GM21515 (cell line): Measurements from ENCODE around the gene CKMT2.
"Not testable (repeated sequence)": the region's sequence is repeated elsewhere in the genome, so short reads cannot be mapped to it uniquely, and the experiment has no call there.

Experiments
- ATAC-seq: cut with Tn5 transposase; IDR thresholded peaks from one replicate; pipeline ENCODE4 v1.9.1; 2021; ENCODE audit not compliant: unreplicated experiment

CKMT2 gene

DNA sequence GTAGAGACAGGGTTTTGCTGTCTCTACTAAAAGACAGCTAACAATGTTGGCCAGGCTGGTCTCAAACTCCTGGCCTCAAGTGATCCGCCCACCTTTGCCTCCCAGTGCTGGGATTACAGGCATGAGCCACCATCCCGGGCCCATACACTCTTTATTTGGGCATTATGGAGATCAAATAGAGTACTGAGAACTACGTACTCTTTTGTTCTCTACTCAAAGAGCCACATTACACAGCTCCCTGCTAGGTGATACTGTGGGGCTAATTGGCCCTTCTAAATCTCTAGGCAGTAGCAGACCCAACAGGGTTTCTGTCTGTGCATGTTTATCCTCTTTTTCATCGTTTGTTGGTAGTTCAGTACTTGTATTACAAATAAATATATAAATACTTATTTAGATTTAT, 16.1 kb downstream of the CKMT2 start:
- no peak for ATAC-seq

DNA sequence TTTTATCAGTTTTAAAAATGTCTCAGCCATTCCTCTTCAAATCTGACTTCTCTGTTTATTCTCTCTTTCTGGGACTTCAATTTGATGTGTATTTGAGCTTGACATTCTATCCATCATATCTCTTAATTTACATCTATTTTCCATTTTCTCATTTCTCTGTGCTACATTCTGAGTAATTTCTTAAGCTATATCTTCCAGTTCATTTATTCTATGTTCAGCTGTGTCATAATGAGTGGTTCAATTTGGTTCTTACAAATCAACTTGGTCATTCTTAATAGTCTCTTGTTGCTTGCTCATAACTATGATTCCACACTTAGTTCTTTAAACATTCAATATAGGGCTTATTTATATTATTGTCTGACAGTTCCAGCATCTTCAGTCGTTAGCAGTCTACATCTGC, 16.9 kb downstream of the CKMT2 start:
- ATAC-seq, result no peak

DNA sequence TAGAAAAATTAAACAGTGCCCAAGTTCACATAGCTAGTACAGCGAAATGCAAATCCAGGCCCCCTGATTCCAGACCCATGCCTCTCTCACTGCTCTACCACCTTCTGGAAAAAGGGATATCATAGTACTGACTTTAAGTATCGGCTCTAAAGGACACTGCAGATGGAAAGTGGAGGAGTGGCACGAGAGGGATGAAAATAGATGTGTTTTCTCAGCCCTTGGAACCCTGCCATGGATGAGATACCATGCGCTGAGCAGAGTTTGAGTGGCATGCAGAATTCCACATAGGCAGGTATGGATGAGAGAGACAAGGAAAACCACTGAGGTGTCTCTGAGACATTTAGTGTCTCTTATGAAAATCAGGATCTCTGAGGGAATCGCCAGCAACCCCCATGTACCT, 18.8 kb downstream of the CKMT2 start:
- no peak for ATAC-seq

DNA sequence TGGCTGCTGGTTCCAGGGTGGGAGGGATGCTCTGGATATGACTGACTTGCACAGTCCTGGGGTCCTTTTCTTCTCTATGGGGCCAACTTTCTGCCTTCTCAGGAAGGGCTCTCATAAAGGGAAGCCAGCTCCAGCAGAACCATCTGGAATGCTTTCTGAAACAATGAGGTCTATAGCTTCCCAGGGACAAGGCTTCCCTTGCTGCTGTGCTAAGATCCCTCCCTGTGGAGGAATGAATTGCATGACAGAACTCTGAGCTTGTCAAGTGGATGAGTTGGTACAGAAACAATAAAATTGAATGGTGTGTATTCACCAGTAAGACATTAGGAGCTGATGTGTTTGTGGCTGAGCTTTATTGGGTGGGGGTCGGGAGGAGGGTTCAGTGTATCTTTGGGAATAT, 19.8 kb downstream of the CKMT2 start:
- ATAC-seq, result no peak

DNA sequence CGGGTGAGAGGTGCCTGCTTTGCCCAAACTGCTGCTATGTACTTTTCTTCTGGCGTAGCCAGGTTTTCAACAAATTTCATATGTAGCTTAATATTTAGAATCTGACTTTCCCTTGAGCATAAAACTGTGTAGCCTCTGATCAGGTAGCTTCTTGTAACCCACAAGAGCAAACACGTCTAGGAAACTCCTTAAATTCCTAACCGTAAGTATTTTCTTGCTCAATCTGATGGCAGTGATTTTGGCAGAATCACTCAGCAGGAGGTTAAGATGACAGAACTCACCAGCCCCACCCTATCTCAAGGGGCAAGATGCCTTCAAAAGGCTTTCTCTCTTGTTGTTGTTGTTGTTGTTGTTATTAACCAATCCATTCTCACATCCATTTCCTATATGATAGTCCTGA, 20.8 kb downstream of the CKMT2 start:
- ATAC-seq, result no peak

DNA sequence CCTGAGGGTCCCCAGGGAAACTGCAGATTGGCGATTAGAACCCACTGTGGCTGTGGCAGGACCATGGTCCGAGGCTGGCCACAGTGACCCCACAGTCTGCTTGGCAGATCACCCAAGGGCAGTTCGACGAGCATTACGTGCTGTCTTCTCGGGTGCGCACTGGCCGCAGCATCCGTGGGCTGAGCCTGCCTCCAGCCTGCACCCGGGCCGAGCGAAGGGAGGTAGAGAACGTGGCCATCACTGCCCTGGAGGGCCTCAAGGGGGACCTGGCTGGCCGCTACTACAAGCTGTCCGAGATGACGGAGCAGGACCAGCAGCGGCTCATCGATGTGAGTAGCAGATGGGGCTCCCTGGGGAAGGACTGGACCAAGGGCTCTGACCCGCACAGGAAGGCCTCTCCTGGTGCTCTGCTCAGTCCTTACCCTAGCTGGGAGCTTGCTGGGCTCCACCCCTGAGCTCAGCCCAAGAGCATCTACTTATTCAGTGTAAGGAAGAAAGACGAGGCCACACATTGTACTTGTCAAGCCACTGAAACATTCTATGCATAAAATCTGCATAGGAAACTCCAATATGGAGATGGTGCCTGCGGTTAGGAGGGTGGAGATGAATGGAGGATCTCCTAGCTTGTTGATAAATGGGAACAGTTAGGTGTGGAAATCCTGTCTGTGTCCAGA, 21.9 kb downstream of the CKMT2 start:
- no peak for ATAC-seq

DNA sequence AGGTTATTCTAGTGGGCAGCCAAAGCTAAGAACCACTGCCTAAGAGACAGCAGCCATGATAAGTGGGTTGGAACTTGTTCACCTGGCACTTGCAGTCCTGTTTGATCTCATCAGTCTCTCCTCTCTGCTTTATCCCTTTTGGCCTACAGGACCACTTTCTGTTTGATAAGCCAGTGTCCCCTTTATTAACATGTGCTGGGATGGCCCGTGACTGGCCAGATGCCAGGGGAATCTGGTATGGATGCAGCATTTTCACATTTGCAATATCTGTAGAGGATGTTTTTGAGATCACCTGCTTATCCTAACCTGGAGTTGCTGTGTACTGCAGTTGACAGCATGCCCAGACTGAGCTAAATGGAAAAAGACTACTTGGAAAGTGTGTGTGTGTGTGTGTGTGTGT, 23.6 kb downstream of the CKMT2 start:
- ATAC-seq, result no peak

DNA sequence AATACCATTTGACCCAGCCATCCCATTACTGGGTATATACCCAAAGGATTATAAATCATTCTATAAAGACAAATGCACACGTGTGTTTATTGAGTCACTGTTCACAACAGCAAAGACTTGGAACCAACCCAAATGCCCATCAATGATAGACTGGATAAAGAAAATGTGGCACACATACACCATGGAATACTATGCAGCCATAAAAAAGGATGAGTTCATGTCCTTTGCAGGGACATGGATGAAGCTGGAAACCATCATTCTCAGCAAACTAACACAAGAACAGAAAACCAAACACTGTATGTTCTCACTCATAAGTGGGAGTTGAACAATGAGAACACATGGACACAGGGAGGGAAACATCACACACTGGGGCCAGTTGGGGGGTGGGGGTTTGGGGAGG, 29.7 kb downstream of the CKMT2 start:
- not testable (repeated sequence) for ATAC-seq

DNA sequence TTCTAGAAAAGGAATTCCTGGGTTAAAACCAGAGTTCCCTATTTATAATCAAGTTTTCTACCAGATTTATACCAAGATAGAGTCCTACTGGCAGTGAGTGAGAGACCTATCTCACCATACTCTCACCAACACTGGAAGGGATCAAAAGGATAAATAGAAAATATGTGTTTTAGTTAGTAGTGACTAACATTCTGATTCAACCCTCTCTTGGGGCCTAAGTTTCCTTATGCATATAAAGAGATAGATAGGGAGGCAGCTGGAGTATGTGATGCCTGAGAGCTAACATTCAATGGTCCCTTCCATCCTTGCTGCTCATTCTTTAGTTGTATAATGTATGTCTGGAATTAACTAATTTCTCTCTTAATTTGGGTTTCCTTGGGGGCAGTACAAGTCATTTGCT, 32.0 kb downstream of the CKMT2 start:
- no peak for ATAC-seq

DNA sequence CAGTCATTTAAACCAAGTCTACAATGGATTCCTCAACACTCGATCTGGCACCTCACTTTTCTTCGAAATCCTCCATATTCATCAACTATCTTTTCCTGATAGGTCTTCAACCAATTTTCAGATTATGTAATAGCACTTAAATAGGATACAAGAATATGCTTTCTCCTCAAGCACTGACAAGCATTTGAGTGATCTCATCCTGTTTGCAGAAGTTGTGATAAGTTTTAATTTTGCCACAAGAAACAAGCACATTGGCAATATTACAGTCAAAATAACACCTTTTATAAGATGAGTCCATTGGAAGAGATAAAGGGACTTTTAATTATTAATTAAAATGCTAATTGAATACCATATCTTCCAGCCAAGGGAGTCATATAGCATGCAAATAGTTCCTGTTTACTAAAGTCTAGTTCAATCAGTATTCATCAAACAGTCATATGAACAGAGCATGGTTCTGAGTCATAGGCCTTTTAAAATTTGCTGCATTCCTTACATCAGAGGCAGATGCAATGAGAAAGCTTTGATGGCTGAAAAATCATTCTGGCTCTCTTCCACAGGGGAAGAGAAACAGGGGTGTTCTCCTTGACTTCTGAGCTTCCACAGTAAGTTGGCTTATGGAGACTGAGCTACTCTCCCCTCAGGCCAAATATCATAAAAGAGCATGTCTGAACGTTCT, 35.5 kb downstream of the CKMT2 start:
- no peak for ATAC-seq

DNA sequence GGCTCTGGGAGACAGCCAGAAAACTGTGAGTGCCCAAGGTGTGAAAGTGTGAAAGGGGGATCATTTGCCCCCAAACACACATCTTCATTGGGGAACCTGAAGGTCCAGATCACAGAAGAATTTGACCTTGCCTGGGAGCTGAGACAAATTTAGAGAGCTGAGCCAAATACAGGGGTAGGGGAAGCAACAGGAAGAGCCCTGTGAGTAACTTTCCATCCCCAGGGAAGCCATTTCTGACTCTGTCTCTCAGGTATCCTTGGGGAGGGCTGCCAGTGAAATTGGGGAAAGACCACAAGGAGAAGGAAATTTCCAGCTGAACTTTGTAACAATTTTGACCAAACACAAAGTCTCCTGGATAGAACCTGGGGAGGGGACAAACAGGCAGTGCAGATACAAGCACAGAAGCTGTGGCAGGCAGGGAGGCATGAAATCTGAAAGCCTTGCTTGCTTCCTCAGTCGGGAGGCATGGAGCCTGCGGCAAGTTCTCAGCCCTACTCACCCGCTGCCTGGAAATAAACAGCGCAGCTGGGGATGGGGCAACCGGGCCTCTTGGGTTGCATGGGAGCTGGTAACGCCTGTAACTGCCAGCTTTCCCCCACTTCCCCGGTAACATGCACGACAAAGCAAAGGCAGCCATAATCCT, 36.8 kb downstream of the CKMT2 start:
- no peak for ATAC-seq

DNA sequence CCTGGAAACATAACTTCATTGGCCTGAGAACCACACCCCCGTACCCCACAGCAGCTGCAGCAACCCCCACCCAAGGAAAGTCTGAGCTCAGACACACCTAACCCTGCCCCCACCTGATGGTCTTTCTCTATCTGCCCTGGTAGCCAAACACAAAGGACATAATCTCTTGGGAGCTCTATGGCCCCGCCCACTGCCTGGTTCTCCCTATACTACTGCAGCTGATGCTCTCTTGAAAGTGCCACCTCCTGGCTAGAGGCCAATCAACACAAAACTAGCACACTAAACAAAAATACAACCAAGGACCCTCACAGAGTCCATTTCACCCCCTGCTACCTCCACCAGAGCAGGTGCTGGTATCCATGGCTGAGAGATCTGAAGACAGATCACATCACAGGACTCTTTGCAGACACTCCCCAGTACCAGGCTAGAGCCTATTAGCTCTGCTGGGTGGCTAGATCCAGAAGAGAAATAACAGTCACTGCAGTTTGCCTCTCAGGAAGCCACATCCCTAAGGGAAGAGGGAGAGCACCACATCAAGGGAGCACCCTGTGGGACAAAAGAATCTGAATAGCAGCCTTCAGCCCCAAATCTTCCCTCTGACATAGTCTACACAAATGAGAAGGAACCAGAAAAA, 37.4 kb downstream of the CKMT2 start:
- ATAC-seq, result not testable (repeated sequence)

DNA sequence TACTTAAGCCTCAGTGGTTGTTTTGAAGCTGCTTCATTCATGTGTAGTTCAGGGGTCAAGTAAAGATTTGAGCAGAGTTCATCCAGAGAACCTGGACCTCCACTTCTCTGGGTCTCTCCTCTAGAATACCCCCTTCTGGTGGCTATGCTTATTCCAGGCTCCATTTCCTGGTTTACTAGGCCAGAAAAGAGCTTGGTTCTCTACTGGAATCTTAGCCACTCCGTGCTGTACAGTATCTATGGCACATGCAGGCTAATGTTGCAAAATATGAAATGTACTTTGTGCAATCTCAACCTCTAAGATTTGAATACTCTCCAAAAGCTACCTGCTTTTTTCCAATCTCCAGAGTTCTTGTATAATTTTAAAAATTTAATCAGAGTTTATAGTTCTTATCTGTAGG, 50.9 kb downstream of the CKMT2 start:
- no peak for ATAC-seq

DNA sequence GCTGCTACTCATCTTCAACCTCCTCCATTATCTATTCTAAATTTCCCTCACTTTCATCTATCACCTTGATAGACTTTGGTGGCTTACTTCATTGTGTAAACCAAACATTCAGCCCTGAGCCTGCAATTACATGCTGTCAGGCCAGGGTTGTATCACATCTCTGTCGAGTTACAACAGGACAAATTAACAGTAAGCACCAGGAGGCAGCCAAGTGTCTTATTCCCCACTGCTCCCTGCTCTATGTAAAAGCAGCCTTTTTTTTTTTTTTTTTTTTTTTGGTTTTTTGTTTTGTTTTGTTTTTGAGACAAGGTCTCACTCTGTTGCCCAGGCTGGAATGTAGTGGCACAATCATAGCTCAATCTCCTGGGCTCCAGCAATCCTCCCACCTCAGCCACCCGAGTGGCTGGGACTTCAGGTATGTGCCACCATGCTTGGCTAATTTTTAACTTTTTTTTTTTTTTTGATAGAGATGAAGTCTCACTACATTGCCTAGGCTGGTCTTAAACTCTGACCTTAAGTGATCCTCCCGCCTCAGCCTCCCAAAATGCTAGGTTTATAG, 53.0 kb downstream of the CKMT2 start:
- ATAC-seq, result no peak

DNA sequence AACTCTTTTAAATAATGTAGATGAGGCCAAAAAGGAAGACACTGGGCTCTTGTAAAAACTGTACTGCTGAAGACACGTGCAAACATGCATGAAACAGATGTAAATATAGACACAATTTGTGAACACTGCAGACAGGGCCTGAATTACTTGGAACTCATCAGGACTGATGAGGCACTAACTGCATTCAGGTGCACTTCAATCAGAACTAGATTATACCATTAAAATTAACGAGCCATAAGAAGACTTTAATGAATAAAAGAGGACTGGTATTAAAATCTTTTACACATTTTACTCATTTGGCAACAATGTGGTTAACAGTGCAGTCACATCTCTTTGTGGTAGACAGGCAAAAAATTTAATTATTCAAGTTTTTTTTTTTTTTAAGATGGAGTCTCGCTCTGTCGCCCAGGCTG, 54.9 kb downstream of the CKMT2 start:
- ATAC-seq, result no peak

DNA sequence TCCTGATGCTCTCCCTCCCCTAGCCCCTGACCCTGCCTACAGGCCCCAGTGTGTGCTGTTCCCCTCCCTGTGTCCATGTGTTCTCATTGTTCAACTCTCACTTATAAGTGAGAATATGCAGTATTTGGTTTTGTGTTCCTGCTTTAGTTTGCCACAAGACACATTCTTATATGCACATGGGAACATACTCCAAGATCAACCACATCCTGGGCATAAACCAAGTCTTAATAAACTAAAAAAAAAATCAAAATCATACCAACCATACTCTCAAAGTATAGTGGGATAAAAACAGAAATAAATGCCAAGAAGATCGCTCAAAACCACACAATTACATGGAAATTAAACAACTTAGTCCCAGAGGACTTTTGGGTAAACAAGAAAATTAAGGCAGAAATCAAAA, 57.0 kb downstream of the CKMT2 start:
- ATAC-seq, result no peak

DNA sequence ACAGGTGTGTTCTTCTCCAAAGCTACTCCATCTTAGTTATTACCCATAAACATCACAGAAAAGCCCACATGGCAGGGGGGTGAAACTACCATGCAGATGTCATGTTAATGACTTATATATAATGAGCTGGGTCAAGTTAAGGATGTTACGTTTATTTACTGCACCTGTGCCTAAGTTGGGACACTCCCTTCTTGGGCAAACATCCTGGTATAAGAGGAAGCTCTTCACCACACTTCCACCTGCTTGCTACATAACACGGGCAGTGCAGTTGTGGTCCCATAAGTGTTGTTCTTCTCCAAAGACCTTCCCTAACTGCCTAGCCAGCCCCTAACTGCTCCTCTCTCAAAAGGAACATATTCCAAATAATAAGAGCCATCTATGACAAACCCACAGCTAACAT, 59.0 kb downstream of the CKMT2 start:
- no peak for ATAC-seq

DNA sequence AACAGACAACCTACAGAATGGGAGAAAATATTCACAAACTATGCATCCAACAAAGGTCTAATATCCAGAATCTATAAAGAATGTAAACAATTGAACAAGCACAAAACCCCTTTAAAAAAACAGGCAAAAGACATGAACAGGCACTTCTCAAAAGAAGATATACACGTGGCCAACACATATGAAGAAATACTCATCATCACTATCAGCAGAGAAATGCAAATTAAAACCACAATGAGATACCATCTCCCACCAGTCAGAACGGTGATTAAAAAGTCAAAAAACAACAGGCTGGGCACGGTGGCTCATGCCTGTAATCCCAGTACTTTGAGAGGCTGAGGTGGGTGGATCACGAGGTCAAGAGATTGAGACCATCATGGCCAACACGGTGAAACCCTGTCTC, 60.9 kb downstream of the CKMT2 start:
- ATAC-seq, result not testable (repeated sequence)

DNA sequence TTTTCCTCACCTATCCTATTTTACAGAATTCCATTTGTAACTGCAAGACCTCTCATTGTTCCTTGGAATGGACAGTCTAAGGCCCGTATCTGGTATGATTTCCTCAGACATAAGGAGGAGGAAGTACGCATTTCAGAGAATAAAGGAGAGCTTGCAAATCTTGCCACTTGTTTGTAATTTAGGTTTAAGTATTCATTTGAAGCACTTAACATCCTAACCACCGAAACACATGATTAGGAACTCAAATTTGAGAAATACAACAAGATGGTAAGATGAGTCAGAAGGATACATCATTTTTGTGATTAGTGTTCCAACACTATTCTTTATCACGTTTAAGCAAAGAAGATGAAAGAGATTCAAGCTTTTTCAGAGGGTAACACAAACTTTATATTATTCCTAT, 64.4 kb downstream of the CKMT2 start:
- no peak for ATAC-seq

DNA sequence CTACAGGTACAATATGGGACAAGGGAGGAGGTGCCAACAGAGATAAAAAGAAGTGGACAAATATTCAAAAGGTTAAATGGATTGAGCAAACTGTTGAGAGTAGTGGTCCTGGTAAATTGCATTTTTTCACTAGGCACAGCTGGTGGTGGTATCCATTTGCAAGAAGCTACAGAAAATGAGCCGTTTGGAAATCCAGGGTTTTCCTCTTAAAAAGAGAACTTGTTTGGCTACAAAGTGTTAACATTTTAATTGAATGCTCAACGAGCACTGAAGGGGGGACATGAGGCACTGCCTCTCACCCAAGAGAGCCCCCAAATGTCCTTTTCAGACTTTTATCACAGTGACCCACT, 67.8 kb downstream of the CKMT2 start:
- ATAC-seq, result no peak

DNA sequence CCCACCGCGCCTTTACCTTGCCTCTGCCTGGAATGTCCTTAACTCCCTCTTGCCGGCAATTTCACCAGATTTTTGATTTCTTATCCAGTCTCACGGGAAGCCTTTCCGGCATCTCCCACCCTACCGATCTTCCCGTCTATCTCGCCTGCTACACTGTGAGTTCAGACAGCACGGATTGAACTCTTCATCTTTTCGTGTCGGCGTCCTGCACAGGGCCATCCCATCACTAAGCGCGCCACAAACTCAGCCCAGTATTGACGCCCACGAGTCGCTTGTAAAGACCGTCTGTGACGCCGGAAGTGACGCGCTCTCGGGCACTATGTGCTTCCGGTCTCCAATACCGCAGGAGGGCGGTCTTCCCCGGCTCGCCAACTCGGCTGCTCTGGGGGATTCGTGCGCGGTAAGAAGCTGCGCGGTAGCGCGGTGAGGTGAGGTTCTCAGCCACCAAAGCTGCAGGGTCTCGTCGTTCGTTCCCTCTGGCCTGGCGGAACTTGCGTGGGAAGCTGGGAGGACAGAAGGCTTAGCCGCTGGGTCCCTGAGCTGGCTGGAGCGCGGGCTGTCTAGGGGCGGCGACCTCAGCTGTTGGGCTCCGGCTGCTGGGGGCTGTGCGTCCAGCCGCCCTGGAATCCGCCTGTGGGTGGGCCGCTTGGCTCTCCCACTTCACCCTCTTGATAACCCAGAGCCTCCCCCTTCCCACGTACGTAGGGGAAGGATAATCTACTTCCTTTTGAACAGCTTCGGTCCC, 68.3 kb downstream of the CKMT2 start, which contains the start of gene ZCCHC9:
TSS of gene ZCCHC9 (plus strand) at position 317 of the 745 bp plus-strand sequence. CDS start 3,171 bp downstream, outside the sequence.
- peak; percentile 96 for ATAC-seq
